GM23248 (cell line): ENCODE data around the gene MAN1B1. TPM values are rescaled to one million over a fixed set of nuclear protein-coding genes. Genes with fewer than 3 reads are reported as not detected.
"Not testable (repeated sequence)": the region's sequence is repeated elsewhere in the genome, so short reads cannot be mapped to it uniquely, and the experiment has no call there.

Experiments used
- DNase-seq: peaks from one replicate; pipeline ENCODE4 v3.0.0-alpha.2; 2015
- H2AFZ ChIP-seq: fragments of 200-600 bp; sonication (generic); 2 replicates; pipeline ENCODE4 v1.6.1; 2016; ENCODE audit warnings: antibody characterized with exemption
- H3F3A ChIP-seq: fragments of 200-600 bp; sonication (generic); 2 replicates; pipeline ENCODE4 v1.6.1; 2016; ENCODE audit warnings: mild to moderate bottlenecking, antibody characterized with exemption, mixed run types; ENCODE audit not compliant: insufficient read depth
- H3K27ac ChIP-seq: fragments of 200-600 bp; sonication (generic); 2 replicates; pipeline ENCODE4 v1.5.1; 2016; ENCODE audit warnings: mild to moderate bottlenecking
- H3K27me3 ChIP-seq: fragments of 200-600 bp; sonication (generic); replicated peaks from 2 replicates; pipeline ENCODE4 v1.6.1; 2016; ENCODE audit warnings: mild to moderate bottlenecking; ENCODE audit not compliant: insufficient read depth
- H3K36me3 ChIP-seq: fragments of 200-600 bp; sonication (generic); 2 replicates; pipeline ENCODE4 v1.6.1; 2016; ENCODE audit warnings: low read depth, mild to moderate bottlenecking
- H3K4me1 ChIP-seq: fragments of 200-600 bp; sonication (generic); 2 replicates; pipeline ENCODE4 v1.6.1; 2016; ENCODE audit warnings: mild to moderate bottlenecking; ENCODE audit not compliant: insufficient read depth
- H3K4me2 ChIP-seq: fragments of 200-600 bp; sonication (generic); one replicate; pipeline ENCODE4 v1.6.1; 2016; ENCODE audit warnings: mild to moderate bottlenecking; ENCODE audit not compliant: unreplicated experiment
- H3K4me3 ChIP-seq: fragments of 200-600 bp; sonication (generic); 2 replicates; pipeline ENCODE4 v1.5.1; 2016; ENCODE audit warnings: mild to moderate bottlenecking
- H3K79me2 ChIP-seq: fragments of 200-600 bp; sonication (generic); 2 replicates; pipeline ENCODE4 v1.6.1; 2016; ENCODE audit warnings: mild to moderate bottlenecking; ENCODE audit not compliant: insufficient read depth
- H3K9ac ChIP-seq: fragments of 200-600 bp; sonication (generic); 2 replicates; pipeline ENCODE4 v1.6.1; 2016; ENCODE audit warnings: mild to moderate bottlenecking
- H3K9me2 ChIP-seq: fragments of 200-600 bp; sonication (generic); 2 replicates; pipeline ENCODE4 v1.6.1; 2016; ENCODE audit warnings: mixed run types, mild to moderate bottlenecking, moderate library complexity; ENCODE audit not compliant: insufficient read depth
- H3K9me3 ChIP-seq: fragments of 200-600 bp; sonication (generic); one replicate; pipeline ENCODE4 v1.6.1; 2017; ENCODE audit warnings: low read depth
- H4K20me1 ChIP-seq: fragments of 200-600 bp; sonication (generic); 2 replicates; pipeline ENCODE4 v1.6.0; 2016; ENCODE audit not compliant: insufficient read depth
- EZH2 ChIP-seq: fragments of 200-600 bp; sonication (generic); IDR thresholded peaks from 2 replicates; pipeline ENCODE4 v1.6.1; 2018; ENCODE audit warnings: antibody characterized with exemption, mild to moderate bottlenecking; ENCODE audit not compliant: insufficient read depth, poor library complexity, severe bottlenecking
- EZH2phosphoT487 ChIP-seq: fragments of 200-600 bp; sonication (generic); IDR thresholded peaks from 2 replicates; pipeline ENCODE4 v1.6.1; 2018; ENCODE audit warnings: antibody characterized with exemption, moderate library complexity, mild to moderate bottlenecking, low read depth; ENCODE audit not compliant: insufficient read depth
- WGBS, 2 experiments: methylation state at CpG; one replicate each; pipeline ENCODE4 v1.1.6; 2015 to 2017; ENCODE audit warnings: low lambda C conversion rate in 2 of 2, low coverage in 1 of 2; ENCODE audit errors: missing lambda C conversion rate in 2 of 2; 5-methylcytosine and 5-hydroxymethylcytosine counted together
- in situ Hi-C: fragments of 300-500 bp; cut with MboI; formaldehyde crosslinking; loops from 2 replicates; pipeline ENCODE4 v1.15.0; 2020
- polyA plus RNA-seq: library from polyadenylated mRNA; unstranded; fragments of >200 nt; fragmentation: Nextera tagmentation; extraction: Ambion mirVana; gene quantifications from 2 replicates; pipeline ENCODE4 v1.2.1, GENCODE V29; 2016
- total RNA-seq: library from RNA; depleted of rRNA; stranded (reverse); fragments of >200 nt; shearing (Covaris generic); gene quantifications from 2 replicates; pipeline ENCODE4 v1.2.3, GENCODE V29; 2014

Gene MAN1B1
- total and polyA plus RNA-seq, 2 experiments from 2014 or later: 101 to 136 TPM

- no peak overlapping the region for H2AFZ ChIP-seq
- H3K9me2 ChIP-seq: no peaks in the 10 kb centered on the region
- H4K20me1 ChIP-seq: no peaks in the 10 kb centered on the region
- WGBS, 2 experiments: 78 to 79% methylated on average over 15 of the region's 15 CpGs
- no peak overlapping the region for H3K4me3 ChIP-seq
- H3F3A ChIP-seq: peaks cover 4% of the 10 kb centered on the region
- H3K36me3 ChIP-seq: no peaks in the 10 kb centered on the region
- TF ChIP-seq EZH2phosphoT487: no peak
- TF ChIP-seq EZH2: no peak
- H3K27ac ChIP-seq: no peak overlapping the region
- in situ Hi-C loops: loop anchor here (25.0 kb wide), 1 partner anchor 295 kb away; the partner anchor contains the start of genes EXD3 and NOXA1
- no peak for DNase-seq
- no peaks in the 10 kb centered on the region for H3K79me2 ChIP-seq
- no peaks in the 10 kb centered on the region for H3K9me3 ChIP-seq
- H3K9ac ChIP-seq: no peak overlapping the region
- H3K27me3 ChIP-seq: no peaks in the 10 kb centered on the region
- no peaks in the 10 kb centered on the region for H3K4me1 ChIP-seq
- no peak overlapping the region for H3K4me2 ChIP-seq
Measured at GRCh38 chr9:137117269-137117731, 30.5 kb downstream of the MAN1B1 start.

GRCh38 chr9:137118092-137118603 lies 31.4 kb downstream of the MAN1B1 start:
- not testable (repeated sequence) for H3K27ac ChIP-seq, H3K4me1 ChIP-seq, H3K9ac ChIP-seq, H2AFZ ChIP-seq, H3K9me2 ChIP-seq, H3K4me3 ChIP-seq, H3F3A ChIP-seq, H4K20me1 ChIP-seq, H3K36me3 ChIP-seq, H3K79me2 ChIP-seq, DNase-seq, H3K9me3 ChIP-seq, H3K4me2 ChIP-seq, H3K27me3 ChIP-seq
- in situ Hi-C loops: loop anchor here (25.0 kb wide), 1 partner anchor 294 kb away; the partner anchor contains the start of genes EXD3 and NOXA1
- 69 to 86% methylated on average over 10 to 12 of the region's 12 CpGs for WGBS, 2 experiments

GRCh38 chr9:137121927-137122795 lies 35.4 kb downstream of the MAN1B1 start:
- not testable (repeated sequence) for H3K4me1 ChIP-seq, H4K20me1 ChIP-seq, H3K4me3 ChIP-seq, H3K9me2 ChIP-seq, H3K36me3 ChIP-seq, H3K9me3 ChIP-seq, H3K27me3 ChIP-seq, H2AFZ ChIP-seq, H3F3A ChIP-seq, H3K9ac ChIP-seq, H3K27ac ChIP-seq, DNase-seq, H3K4me2 ChIP-seq
- peaks cover 30% of the 10 kb centered on the region for H3K79me2 ChIP-seq
- in situ Hi-C loops: loop anchor here (10.0 to 25.0 kb wide), 2 partner anchors 93 to 290 kb away; partner anchors contain the start of genes EXD3 and NOXA1
- 77 to 81% methylated on average over 14 to 24 of the region's 25 CpGs for WGBS, 2 experiments

GRCh38 chr9:137122796-137123467 lies 36.1 kb downstream of the MAN1B1 start:
- peaks cover 13% of the 10 kb centered on the region; the same call in 1 of the 2 replicates for H3K4me1 ChIP-seq
- not testable (repeated sequence) for H3K4me3 ChIP-seq, H3K9me2 ChIP-seq, H3K9ac ChIP-seq, H3K9me3 ChIP-seq, H3K27me3 ChIP-seq, H3K27ac ChIP-seq, H4K20me1 ChIP-seq, DNase-seq, H3K4me2 ChIP-seq, H3F3A ChIP-seq, H3K36me3 ChIP-seq, H2AFZ ChIP-seq
- WGBS, 2 experiments: 88 to 90% methylated on average over 16 of the region's 16 CpGs
- H3K79me2 ChIP-seq: peaks cover 38% of the 10 kb centered on the region
- in situ Hi-C loops: loop anchor here (10.0 to 25.0 kb wide), 2 partner anchors 92 to 289 kb away; partner anchors contain the start of genes EXD3 and NOXA1
